ENCODE data around the gene CCDC40.

Gene CCDC40

GRCh38 chr17:80018917-80019651 lies 17.4 kb upstream of the CCDC40 start:
- no peak for DNase-seq (ENCODE audit: low read depth, low spot score)

- no peak for DNase-seq (ENCODE audit: low read depth, low spot score)
These were observed 14.8 kb upstream of the CCDC40 start for GRCh38 chr17:80021600-80021999.

GRCh38 chr17:80023481-80024205 lies 12.8 kb upstream of the CCDC40 start:
- DNase-seq (ENCODE audit: low read depth, low spot score), result no peak

- no peak for DNase-seq (ENCODE audit: low read depth, low spot score)
These were observed 12.1 kb upstream of the CCDC40 start for GRCh38 chr17:80024206-80024972.

GRCh38 chr17:80025140-80025539 lies 11.3 kb upstream of the CCDC40 start:
- no peak for DNase-seq (ENCODE audit: low read depth, low spot score)

GRCh38 chr17:80025796-80026195 lies 10.6 kb upstream of the CCDC40 start:
- no peak for DNase-seq (ENCODE audit: low read depth, low spot score)

GRCh38 chr17:80026359-80027042 lies 9.9 kb upstream of the CCDC40 start:
- no peak for DNase-seq (ENCODE audit: low read depth, low spot score)

GRCh38 chr17:80027043-80027435 lies 9.4 kb upstream of the CCDC40 start:
- DNase-seq (ENCODE audit: low read depth, low spot score), result no peak

GRCh38 chr17:80028030-80028429 lies 8.4 kb upstream of the CCDC40 start:
- no peak for DNase-seq (ENCODE audit: low read depth, low spot score)

- no peak for DNase-seq (ENCODE audit: low read depth, low spot score)
These were observed 7.0 kb upstream of the CCDC40 start for GRCh38 chr17:80029258-80029974.

GRCh38 chr17:80030730-80031410 lies 5.6 kb upstream of the CCDC40 start:
- DNase-seq (ENCODE audit: low read depth, low spot score), result no peak

- no peak for DNase-seq (ENCODE audit: low read depth, low spot score)
These were observed 4.6 kb upstream of the CCDC40 start for GRCh38 chr17:80031691-80032430.

GRCh38 chr17:80032614-80033171 lies 3.7 kb upstream of the CCDC40 start:
- DNase-seq (ENCODE audit: low read depth, low spot score), result no peak

GRCh38 chr17:80033840-80034239 lies 2.6 kb upstream of the CCDC40 start:
- DNase-seq (ENCODE audit: low read depth, low spot score), result no peak

GRCh38 chr17:80034791-80035686 lies 1.4 kb upstream of the CCDC40 start:
- DNase-seq (ENCODE audit: low read depth, low spot score), result no peak

GRCh38 chr17:80035687-80035936 lies 830 bp upstream of the CCDC40 start, which contains the start of gene TBC1D16:
Gene TBC1D16 (minus strand): TSS chr17:80035872. CDS start chr17:80013547, 22,325 bp downstream.
- no peak for DNase-seq (ENCODE audit: low read depth, low spot score)

GRCh38 chr17:80036715-80037477 lies 454 bp downstream of the CCDC40 start:
- DNase-seq (ENCODE audit: low read depth, low spot score), result no peak

GRCh38 chr17:80043963-80044362 lies 7.5 kb downstream of the CCDC40 start:
- no peak for DNase-seq (ENCODE audit: low read depth, low spot score)
